ENCODE results near the gene PDE6G. TPM values are rescaled to one million over a fixed set of nuclear protein-coding genes. Genes with fewer than 3 reads are reported as not detected.
A peak's percentile ranks its signal among the peaks of the same experiment; 100 is the strongest.
"Not testable (repeated sequence)": the region's sequence is repeated elsewhere in the genome, so short reads cannot be mapped to it uniquely, and the experiment has no call there.

The PDE6G gene
- total RNA-seq, 1 experiment from 2014 or later = not detected

GRCh38 chr17:81638683-81639082, 17.7 kb downstream of the PDE6G start:
- no peak for DNase-seq (ENCODE audit: extremely low read depth, low read depth)

- DNase-seq (ENCODE audit: extremely low read depth, low read depth) = peak; percentile 80
These were observed 19.6 kb downstream of the PDE6G start, which contains the start of the genes NPLOC4 and TSPAN10 for GRCh38 chr17:81636505-81637288. TSS of gene NPLOC4 (minus strand) at chr17:81637112. CDS start at chr17:81636930, 182 bp downstream. TSS of gene TSPAN10 (plus strand) at chr17:81637196. CDS start at chr17:81642413, 5,217 bp downstream.

- DNase-seq (ENCODE audit: extremely low read depth, low read depth) = peak; percentile 43
These were observed 20.3 kb downstream of the PDE6G start for GRCh38 chr17:81635973-81636504.

- DNase-seq (ENCODE audit: extremely low read depth, low read depth) = no peak
These were observed 20.9 kb downstream of the PDE6G start for GRCh38 chr17:81635431-81635830.

GRCh38 chr17:81631482-81631881, 24.9 kb downstream of the PDE6G start:
- DNase-seq (ENCODE audit: extremely low read depth, low read depth) = no peak

- no peak for DNase-seq (ENCODE audit: extremely low read depth, low read depth)
These were observed 26.1 kb downstream of the PDE6G start for GRCh38 chr17:81630274-81630673.

GRCh38 chr17:81621494-81622130, 34.7 kb downstream of the PDE6G start:
- no peak for DNase-seq (ENCODE audit: extremely low read depth, low read depth)

GRCh38 chr17:81618307-81618706, 38.0 kb downstream of the PDE6G start:
- not testable (repeated sequence) for DNase-seq (ENCODE audit: extremely low read depth, low read depth)

GRCh38 chr17:81616877-81617276, 39.5 kb downstream of the PDE6G start:
- DNase-seq (ENCODE audit: extremely low read depth, low read depth) = no peak

- DNase-seq (ENCODE audit: extremely low read depth, low read depth) = no peak
These were observed 40.9 kb downstream of the PDE6G start for GRCh38 chr17:81615401-81615930.

GRCh38 chr17:81612172-81612970, 44.0 kb downstream of the PDE6G start:
- no peak for DNase-seq (ENCODE audit: extremely low read depth, low read depth)

- DNase-seq (ENCODE audit: extremely low read depth, low read depth) = no peak
These were observed 46.6 kb downstream of the PDE6G start for GRCh38 chr17:81609541-81610311.

- no peak for DNase-seq (ENCODE audit: extremely low read depth, low read depth)
These were observed 47.7 kb downstream of the PDE6G start for GRCh38 chr17:81608605-81609004.

- no peak for DNase-seq (ENCODE audit: extremely low read depth, low read depth)
These were observed 48.3 kb downstream of the PDE6G start for GRCh38 chr17:81608082-81608481.

GRCh38 chr17:81607431-81607830, 48.9 kb downstream of the PDE6G start:
- no peak for DNase-seq (ENCODE audit: extremely low read depth, low read depth)

GRCh38 chr17:81603846-81604610, 52.3 kb downstream of the PDE6G start:
- no peak for DNase-seq (ENCODE audit: extremely low read depth, low read depth)

- DNase-seq (ENCODE audit: extremely low read depth, low read depth) = peak; percentile 61
These were observed 54.7 kb downstream of the PDE6G start for GRCh38 chr17:81601525-81602120.
